ENCODE measurements around the gene PODXL. TPM values are rescaled to one million over a fixed set of nuclear protein-coding genes. Genes with fewer than 3 reads are reported as not detected.

Gene PODXL
- total RNA-seq, 1 donor from 2014 or later, result 37.7 TPM

DNA sequence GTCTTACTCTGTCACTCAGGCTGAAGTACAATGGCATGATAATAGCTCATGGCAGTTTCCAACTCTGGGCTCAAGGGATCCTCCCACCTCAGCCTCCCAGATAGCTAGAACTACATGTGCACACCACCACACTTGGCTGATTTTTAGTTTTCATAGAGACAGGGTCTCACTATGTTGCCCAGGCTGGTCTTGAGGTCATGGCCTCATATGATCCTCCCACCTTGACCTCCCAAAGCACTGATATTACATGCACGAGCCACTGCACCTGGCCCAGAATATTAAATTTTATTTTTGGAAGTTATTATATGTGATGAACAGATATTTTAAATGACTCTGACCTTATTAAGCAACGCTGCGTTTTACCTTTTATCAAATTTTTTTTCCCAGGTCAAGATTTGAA lies 94.4 kb downstream of the PODXL start:
- H3K4me3 Mint-ChIP-seq, result no peak overlapping the region
- no peaks in the 10 kb centered on the region for H3K4me1 ChIP-seq
- H3K79me2 ChIP-seq (ENCODE audit: low read depth), result no peaks in the 10 kb centered on the region
- no peak overlapping the region for H3K4me2 ChIP-seq
- H3K27ac ChIP-seq, result no peak overlapping the region
- H2AFZ ChIP-seq (replicated peaks), result no peak overlapping the region
- no peak for TF ChIP-seq EZH2phosphoT487 (IDR thresholded peaks at IDR 0.05)
- TF ChIP-seq, protein P1, sequence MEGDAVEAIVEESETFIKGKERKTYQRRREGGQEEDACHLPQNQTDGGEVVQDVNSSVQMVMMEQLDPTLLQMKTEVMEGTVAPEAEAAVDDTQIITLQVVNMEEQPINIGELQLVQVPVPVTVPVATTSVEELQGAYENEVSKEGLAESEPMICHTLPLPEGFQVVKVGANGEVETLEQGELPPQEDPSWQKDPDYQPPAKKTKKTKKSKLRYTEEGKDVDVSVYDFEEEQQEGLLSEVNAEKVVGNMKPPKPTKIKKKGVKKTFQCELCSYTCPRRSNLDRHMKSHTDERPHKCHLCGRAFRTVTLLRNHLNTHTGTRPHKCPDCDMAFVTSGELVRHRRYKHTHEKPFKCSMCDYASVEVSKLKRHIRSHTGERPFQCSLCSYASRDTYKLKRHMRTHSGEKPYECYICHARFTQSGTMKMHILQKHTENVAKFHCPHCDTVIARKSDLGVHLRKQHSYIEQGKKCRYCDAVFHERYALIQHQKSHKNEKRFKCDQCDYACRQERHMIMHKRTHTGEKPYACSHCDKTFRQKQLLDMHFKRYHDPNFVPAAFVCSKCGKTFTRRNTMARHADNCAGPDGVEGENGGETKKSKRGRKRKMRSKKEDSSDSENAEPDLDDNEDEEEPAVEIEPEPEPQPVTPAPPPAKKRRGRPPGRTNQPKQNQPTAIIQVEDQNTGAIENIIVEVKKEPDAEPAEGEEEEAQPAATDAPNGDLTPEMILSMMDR (IDR thresholded peaks at IDR 0.05), result no peak
- no peak for TF ChIP-seq EZH2 (IDR thresholded peaks at IDR 0.05)
- H3K9me3 ChIP-seq (ENCODE audit: low read depth), result no peaks in the 10 kb centered on the region
- peaks cover 9% of the 10 kb centered on the region for H3K36me3 ChIP-seq
- H3K4me1 Mint-ChIP-seq, result no peaks in the 10 kb centered on the region
- no peak overlapping the region for H3K4me3 ChIP-seq
- no peaks in the 10 kb centered on the region for H3F3A ChIP-seq (ENCODE audit: low read depth)
- H3K36me3 Mint-ChIP-seq, result peaks cover 35% of the 10 kb centered on the region
- H3K27me3 Mint-ChIP-seq (ENCODE audit: insufficient read depth, low read depth), result no peaks in the 10 kb centered on the region
- no peaks in the 10 kb centered on the region for H4K20me1 ChIP-seq (ENCODE audit: low read depth)
- no peaks in the 10 kb centered on the region for H3K9me3 Mint-ChIP-seq
- no peak for DNase-seq (ENCODE audit: low spot score)
- no peaks in the 10 kb centered on the region for H3K27me3 ChIP-seq
- H3K27ac Mint-ChIP-seq, result no peak overlapping the region
- H3K9ac ChIP-seq, result no peak overlapping the region

DNA sequence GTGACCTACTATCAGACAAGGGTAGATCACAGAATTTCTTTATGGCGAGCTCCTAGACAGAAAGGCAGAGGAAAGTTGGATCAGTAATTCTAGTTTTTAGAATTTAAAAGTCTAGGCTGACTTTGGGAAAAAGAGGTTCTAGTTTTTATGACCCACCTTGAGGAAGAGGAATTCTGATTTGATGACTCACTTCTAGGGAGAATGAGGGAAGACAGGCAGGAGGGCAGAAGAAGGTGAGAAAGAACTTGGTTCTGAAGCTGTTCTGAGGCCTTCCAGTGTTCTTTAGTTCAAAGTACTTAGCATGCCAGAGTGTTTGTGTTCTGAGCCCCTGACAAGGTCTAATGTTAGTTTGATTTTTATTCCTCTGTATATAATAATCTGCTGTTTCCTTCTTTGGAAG lies 97.2 kb downstream of the PODXL start:
- H3K4me2 ChIP-seq, result no peak overlapping the region
- TF ChIP-seq EZH2 (IDR thresholded peaks at IDR 0.05) (no peak), EZH2phosphoT487 (IDR thresholded peaks at IDR 0.05) (no peak)
- no peaks in the 10 kb centered on the region for H3F3A ChIP-seq (ENCODE audit: low read depth)
- H2AFZ ChIP-seq (replicated peaks), result no peak overlapping the region
- H3K9me3 Mint-ChIP-seq, result no peaks in the 10 kb centered on the region
- H4K20me1 ChIP-seq (ENCODE audit: low read depth), result no peaks in the 10 kb centered on the region
- H3K27ac Mint-ChIP-seq, result no peak overlapping the region
- H3K4me3 ChIP-seq, result no peak overlapping the region
- H3K36me3 ChIP-seq, result peaks cover 2% of the 10 kb centered on the region
- no peaks in the 10 kb centered on the region for H3K79me2 ChIP-seq (ENCODE audit: low read depth)
- peaks cover 34% of the 10 kb centered on the region for H3K36me3 Mint-ChIP-seq
- no peak overlapping the region for H3K27ac ChIP-seq
- H3K27me3 ChIP-seq, result no peaks in the 10 kb centered on the region
- peaks cover 3% of the 10 kb centered on the region for H3K4me1 Mint-ChIP-seq
- DNase-seq (ENCODE audit: low spot score), result no peak
- no peaks in the 10 kb centered on the region for H3K27me3 Mint-ChIP-seq (ENCODE audit: insufficient read depth, low read depth)
- no peak overlapping the region for H3K4me3 Mint-ChIP-seq
- no peak overlapping the region for H3K9ac ChIP-seq
- H3K4me1 ChIP-seq, result no peaks in the 10 kb centered on the region
- no peaks in the 10 kb centered on the region for H3K9me3 ChIP-seq (ENCODE audit: low read depth)

DNA sequence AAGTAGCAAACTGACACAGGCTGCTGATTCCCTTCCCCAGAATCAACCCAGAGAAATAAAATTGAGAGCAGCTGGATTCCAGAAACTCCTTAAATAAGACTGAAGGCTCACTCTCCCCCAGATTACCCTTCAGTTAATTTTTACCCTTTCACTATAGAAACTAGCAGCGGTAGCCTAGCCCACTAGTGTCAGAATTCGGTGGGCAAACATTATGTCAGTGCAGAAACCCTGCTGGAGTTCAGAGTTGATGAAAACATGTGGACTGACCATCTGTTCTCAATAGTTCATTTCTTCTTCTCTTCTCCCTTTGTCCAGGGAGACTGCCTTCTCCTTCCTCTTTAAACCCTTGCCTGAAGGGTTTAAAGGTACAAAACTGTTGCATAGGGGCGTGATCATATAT lies 100.1 kb downstream of the PODXL start:
- Mint-ChIP-seq H3K9me3 (no peaks in the 10 kb centered on the region), H3K27me3 (ENCODE audit: insufficient read depth, low read depth) (no peaks in the 10 kb centered on the region), H3K27ac (no peak overlapping the region), H3K4me3 (no peak overlapping the region), H3K4me1 (peaks cover 3% of the 10 kb centered on the region), H3K36me3 (peaks cover 25% of the 10 kb centered on the region)
- H3K9ac ChIP-seq, result no peak overlapping the region
- no peaks in the 10 kb centered on the region for H3K27me3 ChIP-seq
- H3K4me2 ChIP-seq, result no peak overlapping the region
- no peak overlapping the region for H3K27ac ChIP-seq
- no peaks in the 10 kb centered on the region for H3K9me3 ChIP-seq (ENCODE audit: low read depth)
- TF ChIP-seq EZH2 (IDR thresholded peaks at IDR 0.05) (no peak), EZH2phosphoT487 (IDR thresholded peaks at IDR 0.05) (no peak)
- TF ChIP-seq, protein P1 (IDR thresholded peaks at IDR 0.05), result no peak
- no peaks in the 10 kb centered on the region for H3K79me2 ChIP-seq (ENCODE audit: low read depth)
- no peaks in the 10 kb centered on the region for H3K4me1 ChIP-seq
- no peaks in the 10 kb centered on the region for H4K20me1 ChIP-seq (ENCODE audit: low read depth)
- no peaks in the 10 kb centered on the region for H3F3A ChIP-seq (ENCODE audit: low read depth)
- DNase-seq (ENCODE audit: low spot score), result no peak
- H3K36me3 ChIP-seq, result no peaks in the 10 kb centered on the region
- no peak overlapping the region for H3K4me3 ChIP-seq
- H2AFZ ChIP-seq (replicated peaks), result no peak overlapping the region

DNA sequence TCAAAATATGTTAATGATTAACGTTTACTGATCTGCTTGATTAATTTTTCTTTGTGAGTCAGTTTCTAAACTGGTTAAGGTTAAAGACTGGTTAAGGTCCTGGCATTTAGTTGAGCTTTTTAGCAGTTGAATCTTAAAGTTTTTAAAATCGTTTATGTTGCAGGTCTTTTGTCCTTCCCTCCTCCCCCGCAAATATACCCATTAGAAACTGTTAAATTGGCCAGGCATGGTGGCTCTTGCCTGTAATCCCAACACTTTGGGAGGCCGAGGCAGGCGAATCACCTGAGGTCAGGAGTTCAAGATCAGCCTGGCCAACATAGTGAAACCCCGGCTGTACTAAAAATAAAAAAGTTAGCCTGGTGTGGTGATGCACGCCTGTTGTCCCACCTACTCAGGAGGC lies 100.9 kb downstream of the PODXL start:
- Mint-ChIP-seq H3K9me3 (no peaks in the 10 kb centered on the region), H3K27ac (no peak overlapping the region), H3K4me1 (peaks cover 3% of the 10 kb centered on the region), H3K27me3 (ENCODE audit: insufficient read depth, low read depth) (no peaks in the 10 kb centered on the region), H3K36me3 (peaks cover 25% of the 10 kb centered on the region), H3K4me3 (no peak overlapping the region)
- Histone ChIP-seq H3F3A (ENCODE audit: low read depth) (no peaks in the 10 kb centered on the region), H3K4me3 (no peak overlapping the region), H3K79me2 (ENCODE audit: low read depth) (no peaks in the 10 kb centered on the region), H3K9ac (no peak overlapping the region), H3K27me3 (no peaks in the 10 kb centered on the region), H3K4me2 (no peak overlapping the region), H3K9me3 (ENCODE audit: low read depth) (no peaks in the 10 kb centered on the region), H3K36me3 (no peaks in the 10 kb centered on the region), H4K20me1 (ENCODE audit: low read depth) (no peaks in the 10 kb centered on the region), H3K27ac (no peak overlapping the region), H2AFZ (replicated peaks) (no peak overlapping the region), H3K4me1 (no peaks in the 10 kb centered on the region)
- no peak for TF ChIP-seq EZH2phosphoT487 (IDR thresholded peaks at IDR 0.05)
- no peak for TF ChIP-seq EZH2 (IDR thresholded peaks at IDR 0.05)
- TF ChIP-seq, protein P1 (IDR thresholded peaks at IDR 0.05), result no peak
- no peak for DNase-seq (ENCODE audit: low spot score)

Measured in neural progenitor cell (in vitro differentiated cells).